CD4-positive, alpha-beta T cell treated with Interleukin-17A for 1 hour (primary cell): ENCODE data around the gene FBXL7.

ENCODE experiments used
- DNase-seq: peaks from one replicate; pipeline ENCODE4 v3.0.0-alpha.2; 2020

FBXL7 gene

DNA sequence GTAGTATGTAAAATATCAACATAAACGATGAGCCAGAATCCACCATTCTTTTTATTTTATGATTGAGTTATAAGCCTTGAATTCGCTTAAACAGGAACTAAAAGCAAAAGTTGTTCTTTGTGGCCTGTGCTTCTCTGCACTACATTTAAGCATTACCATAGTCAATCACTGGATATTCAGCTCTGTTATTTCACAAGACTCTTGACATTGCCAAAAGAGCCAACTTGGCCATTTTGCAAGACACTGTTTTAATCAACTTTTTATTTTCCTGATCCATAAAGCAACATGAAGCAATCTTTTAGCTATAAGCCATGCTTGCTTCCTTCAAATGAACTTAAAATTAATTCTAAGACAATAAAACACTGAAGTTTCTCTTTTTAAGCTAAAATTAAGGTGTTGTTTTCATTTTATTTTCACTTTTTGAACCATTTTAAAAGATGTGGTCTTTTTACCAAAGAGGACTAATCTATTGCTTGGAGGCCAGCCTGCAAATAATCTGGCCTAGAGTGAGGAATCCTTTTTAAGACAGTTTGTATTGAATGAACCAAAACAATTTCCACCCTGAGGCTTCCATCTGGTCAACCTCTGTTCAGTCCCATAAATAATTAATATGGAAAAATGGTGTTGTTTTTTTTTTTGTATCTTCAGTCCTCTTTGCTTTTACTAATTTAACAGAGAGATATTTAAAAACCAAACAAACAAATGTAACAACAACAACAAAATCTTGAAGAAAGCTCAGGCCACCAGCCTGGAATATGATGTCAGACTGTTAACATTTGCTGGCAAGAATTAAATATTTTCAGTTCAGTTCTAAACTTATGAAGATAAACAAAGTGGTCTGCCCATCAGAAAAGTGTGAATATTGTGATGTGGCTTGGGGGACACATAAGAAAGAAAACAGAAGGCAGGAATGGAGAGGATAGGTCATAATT is 405.2 kb downstream of the FBXL7 start:
- no peak for DNase-seq

DNA sequence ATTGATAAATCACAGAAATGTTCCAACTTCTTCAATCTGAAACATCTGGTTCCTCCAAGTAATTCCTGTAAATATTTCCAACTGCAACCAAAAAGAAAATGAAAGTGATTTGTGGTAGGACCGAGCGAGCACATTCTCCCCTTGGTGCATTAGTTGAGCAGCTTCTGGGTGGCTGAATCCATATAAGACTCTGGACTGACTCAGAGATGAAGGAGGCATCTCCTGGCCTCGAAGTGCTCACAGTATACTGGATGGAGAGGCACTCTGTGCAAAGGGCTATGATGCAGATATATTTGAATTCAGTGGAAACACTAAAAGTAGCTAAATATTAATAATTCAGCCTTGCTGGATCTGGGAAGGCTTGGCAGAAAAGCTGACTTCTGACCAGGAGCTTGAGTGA is 414.7 kb downstream of the FBXL7 start:
- no peak for DNase-seq

DNA sequence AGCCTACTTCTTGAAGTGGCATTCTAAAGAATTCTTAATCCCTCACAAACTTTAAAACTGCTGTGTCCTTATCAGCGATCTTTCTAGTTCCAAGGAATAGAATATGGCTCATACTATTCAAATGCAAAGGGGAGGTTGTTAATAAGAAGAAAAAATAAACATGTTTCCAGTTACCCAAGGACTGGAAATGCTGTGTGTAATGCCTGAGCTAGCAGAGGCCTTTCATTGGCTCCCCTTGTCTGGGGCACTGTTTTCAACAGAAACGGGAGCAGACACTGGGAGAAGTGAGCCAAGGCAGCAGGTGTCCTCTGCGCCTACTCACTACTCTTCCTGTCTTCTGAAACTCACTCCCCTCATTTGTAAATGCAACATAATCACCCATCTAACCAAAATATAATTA is 426.6 kb downstream of the FBXL7 start:
- DNase-seq = no peak

DNA sequence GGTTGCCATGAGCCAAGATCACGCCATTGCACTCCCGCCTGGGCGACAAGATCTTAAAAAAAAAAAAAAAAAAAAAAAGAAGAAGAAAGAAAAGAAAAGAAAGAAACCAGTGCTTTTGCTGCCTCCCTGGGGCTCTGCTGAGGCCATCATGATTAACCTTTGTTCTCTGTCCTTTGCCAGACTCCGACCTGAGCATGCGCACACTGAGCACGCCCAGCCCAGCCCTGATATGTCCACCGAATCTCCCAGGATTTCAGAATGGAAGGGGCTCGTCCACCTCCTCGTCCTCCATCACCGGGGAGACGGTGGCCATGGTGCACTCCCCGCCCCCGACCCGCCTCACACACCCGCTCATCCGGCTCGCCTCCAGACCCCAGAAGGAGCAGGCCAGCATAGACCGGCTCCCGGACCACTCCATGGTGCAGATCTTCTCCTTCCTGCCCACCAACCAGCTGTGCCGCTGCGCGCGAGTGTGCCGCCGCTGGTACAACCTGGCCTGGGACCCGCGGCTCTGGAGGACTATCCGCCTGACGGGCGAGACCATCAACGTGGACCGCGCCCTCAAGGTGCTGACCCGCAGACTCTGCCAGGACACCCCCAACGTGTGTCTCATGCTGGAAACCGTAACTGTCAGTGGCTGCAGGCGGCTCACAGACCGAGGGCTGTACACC is 427.9 kb downstream of the FBXL7 start:
- no peak for DNase-seq

DNA sequence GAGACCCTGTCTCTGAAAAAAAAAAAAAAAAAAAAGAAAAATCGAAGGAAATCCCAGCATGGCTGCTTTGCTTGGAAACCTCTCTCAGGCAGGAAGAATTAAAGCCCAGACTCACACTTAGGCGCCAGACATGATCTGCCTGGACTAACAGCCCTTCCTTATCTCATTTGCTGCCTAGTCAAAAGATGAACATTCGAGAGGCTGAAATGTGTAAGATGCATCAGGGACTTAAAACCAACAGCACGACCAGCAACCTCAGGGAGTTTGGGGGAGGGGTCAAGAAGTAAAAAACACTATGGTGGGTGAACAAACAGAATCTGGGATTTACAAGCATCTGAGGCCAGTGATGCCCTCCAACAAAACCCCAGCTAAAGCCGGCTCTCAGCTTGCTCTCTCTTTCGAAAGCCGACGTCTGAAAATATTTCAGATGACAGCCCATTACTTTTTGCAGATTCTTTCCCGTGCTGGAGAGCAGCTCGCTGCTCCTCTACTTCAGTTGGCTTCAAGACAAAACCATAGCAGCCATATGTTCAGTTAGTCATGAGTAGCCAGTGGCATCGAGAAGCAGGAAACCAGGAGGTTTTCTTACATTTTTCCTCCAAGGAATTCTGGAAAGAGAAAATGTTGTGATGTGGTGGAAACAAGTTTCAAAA is 429.8 kb downstream of the FBXL7 start:
- no peak for DNase-seq

DNA sequence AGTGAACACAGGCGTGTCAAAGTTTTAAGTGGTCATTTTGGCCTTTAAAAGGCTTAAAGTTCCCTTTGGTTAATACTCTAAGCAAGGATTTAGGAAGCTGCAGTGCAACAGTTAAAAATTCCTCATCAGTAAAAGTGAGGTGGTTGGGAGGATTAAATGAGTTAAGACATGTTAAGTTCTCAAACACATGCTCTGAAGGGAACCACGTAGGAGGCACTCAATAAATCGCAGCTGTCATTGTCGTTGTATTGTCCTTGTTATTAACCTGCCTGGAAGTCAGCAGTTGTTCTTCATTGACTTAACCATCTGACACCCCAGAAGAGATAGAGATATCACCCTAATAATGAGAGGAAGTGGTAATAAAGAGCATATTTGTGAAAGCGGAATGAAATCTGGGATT is 432.1 kb downstream of the FBXL7 start:
- no peak for DNase-seq

DNA sequence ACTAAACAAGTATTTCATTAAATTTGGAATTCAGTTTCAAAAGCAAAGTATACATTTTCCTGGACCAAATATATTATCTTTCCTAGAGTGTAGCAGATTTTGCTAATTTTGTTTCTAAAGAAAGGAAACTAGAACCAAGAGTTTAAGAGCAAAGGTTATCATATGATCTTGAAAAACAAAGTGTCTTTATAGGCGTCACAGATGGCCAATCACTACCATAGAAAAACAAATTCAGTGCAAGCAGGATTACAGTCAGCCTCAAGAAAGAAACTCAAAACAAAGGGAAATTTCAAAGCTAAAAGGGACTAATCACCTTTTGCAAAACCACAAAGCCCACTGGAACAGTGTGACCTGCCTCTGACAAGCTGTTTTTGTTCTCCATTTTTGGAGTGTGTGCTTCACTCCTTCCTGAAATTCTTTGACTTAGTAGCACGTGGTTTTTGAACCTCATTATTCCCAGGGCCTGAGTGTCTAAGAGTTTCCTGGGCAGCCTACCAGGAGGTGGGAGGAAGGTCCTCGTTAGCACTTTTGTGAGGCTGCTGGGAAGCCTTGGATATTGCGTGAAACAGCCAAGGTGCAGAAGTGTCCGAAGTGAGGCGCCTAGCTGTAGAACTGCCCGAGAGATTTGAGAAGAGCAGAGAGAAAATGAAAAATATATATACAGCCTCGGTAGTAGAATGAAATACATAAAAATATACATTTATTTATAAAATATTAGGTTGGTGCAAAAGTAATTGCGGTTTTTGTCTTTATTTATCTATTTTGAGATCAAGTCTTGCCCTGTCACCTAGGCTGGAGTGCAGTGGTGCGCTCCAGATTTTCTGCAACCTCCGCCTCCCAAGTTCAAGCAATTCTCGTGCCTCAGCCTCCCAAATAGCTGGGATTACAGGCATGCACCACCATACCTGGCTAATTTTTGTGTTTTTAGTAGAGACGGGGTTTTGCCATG is 433.6 kb downstream of the FBXL7 start:
- no peak for DNase-seq

DNA sequence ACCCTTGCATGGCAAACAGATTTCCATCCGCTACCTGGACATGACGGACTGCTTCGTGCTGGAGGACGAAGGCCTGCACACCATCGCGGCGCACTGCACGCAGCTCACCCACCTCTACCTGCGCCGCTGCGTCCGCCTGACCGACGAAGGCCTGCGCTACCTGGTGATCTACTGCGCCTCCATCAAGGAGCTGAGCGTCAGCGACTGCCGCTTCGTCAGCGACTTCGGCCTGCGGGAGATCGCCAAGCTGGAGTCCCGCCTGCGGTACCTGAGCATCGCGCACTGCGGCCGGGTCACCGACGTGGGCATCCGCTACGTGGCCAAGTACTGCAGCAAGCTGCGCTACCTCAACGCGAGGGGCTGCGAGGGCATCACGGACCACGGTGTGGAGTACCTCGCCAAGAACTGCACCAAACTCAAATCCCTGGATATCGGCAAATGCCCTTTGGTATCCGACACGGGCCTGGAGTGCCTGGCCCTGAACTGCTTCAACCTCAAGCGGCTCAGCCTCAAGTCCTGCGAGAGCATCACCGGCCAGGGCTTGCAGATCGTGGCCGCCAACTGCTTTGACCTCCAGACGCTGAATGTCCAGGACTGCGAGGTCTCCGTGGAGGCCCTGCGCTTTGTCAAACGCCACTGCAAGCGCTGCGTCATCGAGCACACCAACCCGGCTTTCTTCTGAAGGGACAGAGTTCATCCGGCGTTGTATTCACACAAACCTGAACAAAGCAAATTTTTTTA is 436.7 kb downstream of the FBXL7 start:
- DNase-seq = no peak

DNA sequence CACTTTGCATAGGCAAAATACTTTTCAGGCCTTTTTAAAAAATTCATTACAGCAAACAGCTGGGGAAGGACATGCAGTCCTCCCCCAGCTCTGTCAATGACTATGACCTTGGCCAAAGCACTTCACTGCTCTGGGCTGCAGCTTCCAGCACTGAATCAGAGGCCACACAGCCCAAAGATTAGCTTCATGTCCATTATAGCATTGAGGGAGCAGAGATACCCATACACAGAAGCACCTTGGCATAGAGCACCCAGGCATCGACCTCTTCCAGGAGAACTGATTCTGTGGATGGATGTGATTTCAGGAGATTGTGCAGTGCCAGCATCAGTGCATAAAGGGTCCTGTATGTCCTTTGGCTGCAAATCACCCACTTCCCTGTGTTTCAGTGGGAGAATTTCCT is 437.7 kb downstream of the FBXL7 start:
- DNase-seq = no peak

DNA sequence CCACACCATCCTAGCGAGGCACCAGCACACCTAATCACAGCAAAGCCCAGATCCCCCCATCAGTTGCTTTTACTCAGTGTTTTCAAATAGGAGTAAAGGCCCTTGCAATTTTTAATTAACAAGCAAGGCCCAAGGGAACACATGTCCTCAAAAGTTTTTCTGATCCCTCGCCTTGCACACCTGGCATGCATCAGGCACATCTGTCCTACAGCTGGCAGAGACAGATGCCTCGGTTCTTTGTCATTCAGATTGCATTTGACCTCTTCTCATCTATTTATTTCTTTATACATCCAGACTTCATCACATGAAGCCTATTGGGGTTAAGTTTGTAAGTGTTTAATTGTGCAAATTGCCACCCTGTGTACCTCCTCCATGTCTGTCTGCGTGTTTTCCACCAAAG is 438.2 kb downstream of the FBXL7 start:
- DNase-seq = no peak

DNA sequence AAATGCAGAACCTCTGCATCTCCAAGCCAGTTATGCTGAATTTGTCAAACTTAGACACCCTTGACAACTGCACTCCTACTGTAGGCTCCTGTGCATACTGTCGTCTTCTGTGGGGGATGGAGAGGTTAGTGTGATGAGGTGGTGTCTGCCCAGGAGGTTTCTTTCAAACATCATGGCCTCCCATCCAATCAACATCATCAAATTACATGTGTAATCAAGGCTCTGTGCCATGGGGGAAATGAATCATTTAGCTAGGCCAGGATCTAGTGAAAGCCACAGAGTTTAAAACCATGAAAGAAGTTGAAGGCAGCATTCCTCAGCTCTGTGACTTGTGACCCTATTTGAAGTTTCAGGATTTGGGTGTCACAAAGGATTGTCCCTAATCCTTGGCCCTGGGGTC is 439.0 kb downstream of the FBXL7 start:
- no peak for DNase-seq

DNA sequence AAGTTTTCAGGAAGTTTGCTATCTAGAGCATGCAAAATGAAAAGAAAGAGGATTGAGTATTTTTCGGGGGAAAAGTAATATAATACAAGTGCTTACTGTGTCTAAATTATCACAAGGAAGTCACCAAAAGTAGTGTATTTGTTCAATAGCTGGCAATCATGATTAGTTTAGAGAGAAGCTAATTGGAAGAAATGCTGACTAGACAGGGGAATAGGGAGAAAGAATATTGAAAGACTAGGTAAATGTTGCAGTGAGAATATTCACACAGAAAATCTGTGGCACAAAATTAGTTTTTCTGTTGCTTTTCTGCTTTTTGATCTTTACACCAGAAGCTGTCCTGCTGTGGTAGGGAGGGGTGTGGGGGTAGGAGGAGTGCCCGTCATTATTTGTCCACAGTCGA is 440.9 kb downstream of the FBXL7 start:
- no peak for DNase-seq

DNA sequence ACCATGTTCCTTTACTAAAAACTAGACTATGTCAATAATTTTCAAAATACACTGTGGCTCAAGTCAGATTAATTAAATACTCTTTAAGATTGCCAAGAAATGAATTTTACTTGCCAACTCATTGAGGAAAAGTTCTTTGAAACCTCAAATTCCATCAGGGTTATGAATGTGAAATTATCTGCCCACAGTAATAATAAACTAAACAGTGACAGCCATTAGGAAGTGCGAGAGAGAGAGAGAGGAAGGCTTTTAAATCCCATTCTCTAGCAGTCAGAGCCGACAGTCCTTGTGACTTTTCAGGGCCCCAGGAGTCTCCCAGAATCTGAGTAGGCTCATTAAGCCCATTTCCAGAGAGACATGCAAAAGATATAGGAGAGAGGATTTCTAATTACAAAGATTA is 443.5 kb downstream of the FBXL7 start:
- no peak for DNase-seq

DNA sequence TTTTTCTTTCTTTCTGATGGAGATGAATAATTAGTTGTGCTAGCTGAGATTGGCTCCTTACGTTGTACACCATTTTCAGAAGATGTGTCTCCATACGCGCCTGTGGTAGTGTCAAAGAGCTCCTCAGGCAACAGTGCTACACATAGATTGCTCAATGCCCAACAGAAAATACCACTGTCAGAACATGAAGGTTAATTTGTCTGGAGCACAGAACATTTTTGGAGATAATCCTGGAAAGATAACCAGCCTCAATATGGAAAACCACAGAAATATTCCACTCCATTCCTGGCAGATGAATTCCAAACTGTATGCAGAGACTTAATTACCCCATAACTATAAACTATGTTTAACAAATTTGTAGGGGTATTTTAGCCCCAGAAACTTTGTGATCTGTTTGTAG is 446.0 kb downstream of the FBXL7 start:
- no peak for DNase-seq

DNA sequence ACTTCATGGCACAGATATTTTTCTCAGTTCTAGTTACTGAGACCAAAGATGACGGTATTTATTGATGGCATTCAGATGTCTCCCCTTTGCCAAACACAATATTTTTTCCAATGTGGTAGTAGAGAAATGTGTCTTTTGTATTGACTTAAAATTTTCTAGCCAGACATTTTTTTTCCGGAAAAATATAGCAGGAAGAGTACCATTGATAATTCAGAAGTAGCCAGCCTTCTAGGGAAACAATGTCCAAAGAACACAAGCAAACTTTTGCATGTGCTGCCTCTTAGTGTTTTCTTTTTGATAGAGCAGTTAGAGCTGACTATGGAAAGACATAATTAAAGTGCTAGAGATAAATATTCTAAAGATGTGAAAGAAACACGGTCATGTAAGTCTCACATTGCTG is 448.2 kb downstream of the FBXL7 start:
- DNase-seq = no peak

DNA sequence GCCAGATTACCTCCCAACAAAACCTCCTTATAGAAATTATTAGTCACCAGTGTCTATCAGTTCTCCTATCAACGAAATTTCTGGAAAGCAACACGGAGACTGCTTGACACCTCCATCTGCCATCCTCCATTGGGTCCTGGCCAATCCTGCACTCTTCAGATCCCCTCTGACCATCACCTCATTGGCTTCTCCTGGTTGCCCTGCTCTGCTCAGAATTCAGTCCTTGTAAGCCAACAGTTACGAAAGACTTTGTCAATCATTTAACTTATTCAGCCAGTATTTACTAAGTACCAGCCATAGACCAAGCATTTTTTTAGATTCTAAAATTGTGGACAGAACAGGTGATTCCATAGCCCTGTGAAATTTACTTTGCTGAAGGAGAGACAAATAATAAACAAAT is 451.1 kb downstream of the FBXL7 start:
- no peak for DNase-seq

DNA sequence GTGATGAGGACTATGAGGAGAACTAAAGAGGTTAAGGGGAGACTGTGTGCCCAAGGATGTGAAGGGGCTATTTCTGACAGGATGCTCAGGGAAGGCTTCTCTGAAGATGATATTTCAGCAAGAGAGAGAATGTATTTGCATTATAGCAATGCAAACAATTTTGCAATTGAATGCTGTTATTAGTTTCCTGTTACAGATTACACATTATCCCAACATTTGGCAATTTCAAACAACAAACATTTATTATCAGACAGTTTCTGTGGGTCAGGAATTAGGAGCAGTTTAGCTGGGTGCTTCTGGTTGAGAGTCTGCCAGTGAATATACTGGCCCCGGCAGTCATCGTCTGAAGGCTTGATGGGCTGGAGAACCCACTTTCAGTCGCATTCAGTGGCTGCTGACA is 451.6 kb downstream of the FBXL7 start:
- DNase-seq = no peak

DNA sequence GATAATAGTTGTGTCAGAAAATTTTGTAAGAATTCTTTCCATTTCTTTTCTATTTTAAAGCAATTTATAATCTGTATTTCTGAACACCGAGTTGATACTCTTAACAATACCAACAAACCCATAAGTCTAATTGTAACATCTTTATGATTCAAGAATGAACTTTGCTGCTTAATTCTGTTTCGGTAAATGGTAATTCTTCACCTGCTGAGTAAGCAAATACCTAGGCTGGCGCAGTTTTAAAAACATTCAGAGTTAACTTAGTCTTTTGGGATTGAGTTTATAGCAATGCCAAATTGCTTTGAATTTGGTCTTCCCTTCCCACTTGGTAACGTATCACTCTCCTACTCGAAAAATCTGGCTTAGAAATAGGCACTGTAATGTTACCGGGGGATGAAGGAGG is 456.6 kb downstream of the FBXL7 start:
- no peak for DNase-seq

DNA sequence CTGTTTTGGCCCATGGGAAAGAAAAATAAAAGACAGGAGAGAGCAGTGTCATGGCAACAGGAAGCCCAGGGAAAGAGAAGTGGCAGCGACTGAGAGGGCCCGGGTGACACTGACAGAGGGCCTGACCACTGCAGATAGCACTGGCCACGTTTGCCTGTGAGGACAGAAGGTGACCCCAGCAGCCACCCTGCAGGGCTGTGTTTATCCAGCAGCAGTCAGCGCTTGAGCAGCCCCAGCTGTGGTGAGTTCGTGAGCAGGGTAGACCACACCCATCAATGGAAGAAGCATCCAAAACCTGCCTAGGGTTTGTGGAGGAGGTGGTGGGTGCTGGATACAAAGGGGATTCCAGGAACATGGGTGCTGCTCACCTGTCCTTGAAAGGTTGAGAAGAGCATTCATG is 457.1 kb downstream of the FBXL7 start:
- DNase-seq = no peak

DNA sequence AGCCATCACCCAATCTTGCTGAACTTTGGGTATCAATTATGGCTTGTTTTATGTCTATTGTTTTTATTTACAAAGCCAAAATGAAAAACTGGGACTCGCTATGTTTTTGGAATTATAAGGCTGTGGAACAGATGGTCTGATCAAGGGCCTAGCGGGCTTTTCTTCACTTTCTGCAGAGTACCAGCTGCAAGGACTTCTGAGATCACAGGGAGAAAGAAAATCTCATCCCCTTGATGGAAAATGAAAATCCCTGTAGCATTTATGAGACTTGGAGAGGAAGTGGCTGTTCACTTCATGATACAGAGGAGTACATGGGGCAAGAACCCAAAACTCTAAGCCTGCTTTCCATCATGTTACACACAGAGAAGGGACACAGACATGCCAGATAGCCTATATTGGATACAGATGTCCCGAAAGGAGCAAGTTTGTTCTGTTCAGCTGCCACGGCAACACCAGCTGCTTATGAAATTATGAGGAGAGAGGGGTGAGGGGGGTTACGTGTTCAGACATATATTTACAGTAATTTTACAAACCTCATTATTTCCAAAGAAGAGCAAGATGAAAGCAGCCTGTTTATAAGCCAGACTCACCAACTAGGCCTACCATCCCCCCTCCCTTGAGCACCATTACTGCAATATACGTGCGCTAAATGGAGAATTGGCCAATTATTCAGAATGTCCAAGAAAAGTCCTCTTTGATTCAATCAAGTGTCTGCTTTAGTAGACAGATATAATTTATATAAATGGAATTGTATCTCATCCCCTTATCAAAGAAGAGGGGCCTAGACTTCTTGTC is 459.6 kb downstream of the FBXL7 start:
- no peak for DNase-seq

DNA sequence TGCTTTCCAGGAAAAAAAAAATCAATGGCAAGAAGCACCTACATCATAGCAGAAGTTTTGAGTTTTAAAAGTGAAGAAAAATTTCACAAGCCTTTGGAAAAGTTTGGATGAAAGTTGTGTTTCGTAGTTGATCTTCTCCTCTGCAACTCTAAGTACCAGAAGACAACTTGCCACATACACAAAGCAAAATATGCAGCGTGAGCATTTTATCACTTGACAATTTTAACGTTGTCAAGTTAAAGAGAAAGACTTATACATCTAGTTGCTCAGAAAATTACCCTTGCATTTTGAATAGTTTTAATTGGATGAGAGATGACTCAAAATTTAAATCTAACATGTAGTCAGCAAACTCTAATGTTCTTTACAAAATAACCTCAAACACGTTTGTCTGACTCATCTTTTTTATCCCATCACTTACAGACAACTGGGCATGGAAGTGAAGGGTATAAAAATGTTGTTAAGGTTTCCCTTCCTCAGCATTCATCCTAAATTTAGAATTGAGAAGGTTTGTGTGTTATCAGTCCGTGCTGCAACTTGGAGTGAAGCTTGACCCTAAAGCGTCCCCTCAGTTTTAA is 466.2 kb downstream of the FBXL7 start:
- DNase-seq = no peak
